ENCODE measurements around the gene TOGARAM2. TPM values are rescaled to one million over a fixed set of nuclear protein-coding genes. Genes with fewer than 3 reads are reported as not detected.
"Not testable (repeated sequence)": the region's sequence is repeated elsewhere in the genome, so short reads cannot be mapped to it uniquely, and the experiment has no call there.

Gene TOGARAM2
- total RNA-seq, 1 donor from 2014 or later, result not detected

DNA sequence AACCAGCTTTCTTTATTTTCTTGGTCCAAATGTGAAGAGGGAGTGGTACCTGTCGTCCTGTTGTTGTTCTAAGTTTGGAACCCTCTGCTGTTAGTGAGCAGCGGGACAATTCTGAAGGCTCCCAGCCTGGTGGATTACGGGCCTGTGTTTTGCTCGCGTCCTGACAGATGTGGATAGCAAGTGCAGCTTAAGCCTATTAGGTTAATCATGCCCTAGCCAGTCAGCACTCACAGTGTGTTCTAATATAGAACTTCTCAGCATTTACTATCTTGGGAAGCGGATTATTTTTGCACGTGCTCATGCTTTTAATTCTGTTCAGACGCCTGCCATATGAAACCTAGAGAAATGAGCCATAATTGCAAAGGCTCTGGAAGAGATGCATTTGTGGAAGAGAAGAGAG is 93.3 kb downstream of the TOGARAM2 start, which contains the start of gene PCARE:
Gene PCARE (minus strand): TSS at position 113 of the 400 bp plus-strand sequence. CDS start 262 bp downstream, outside the sequence.
- DNase-seq (ENCODE audit: low read depth), result no peak
- TF ChIP-seq, protein P1, sequence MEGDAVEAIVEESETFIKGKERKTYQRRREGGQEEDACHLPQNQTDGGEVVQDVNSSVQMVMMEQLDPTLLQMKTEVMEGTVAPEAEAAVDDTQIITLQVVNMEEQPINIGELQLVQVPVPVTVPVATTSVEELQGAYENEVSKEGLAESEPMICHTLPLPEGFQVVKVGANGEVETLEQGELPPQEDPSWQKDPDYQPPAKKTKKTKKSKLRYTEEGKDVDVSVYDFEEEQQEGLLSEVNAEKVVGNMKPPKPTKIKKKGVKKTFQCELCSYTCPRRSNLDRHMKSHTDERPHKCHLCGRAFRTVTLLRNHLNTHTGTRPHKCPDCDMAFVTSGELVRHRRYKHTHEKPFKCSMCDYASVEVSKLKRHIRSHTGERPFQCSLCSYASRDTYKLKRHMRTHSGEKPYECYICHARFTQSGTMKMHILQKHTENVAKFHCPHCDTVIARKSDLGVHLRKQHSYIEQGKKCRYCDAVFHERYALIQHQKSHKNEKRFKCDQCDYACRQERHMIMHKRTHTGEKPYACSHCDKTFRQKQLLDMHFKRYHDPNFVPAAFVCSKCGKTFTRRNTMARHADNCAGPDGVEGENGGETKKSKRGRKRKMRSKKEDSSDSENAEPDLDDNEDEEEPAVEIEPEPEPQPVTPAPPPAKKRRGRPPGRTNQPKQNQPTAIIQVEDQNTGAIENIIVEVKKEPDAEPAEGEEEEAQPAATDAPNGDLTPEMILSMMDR (conservative IDR thresholded peaks at IDR 0.05; ENCODE audit: low read depth, low read length), result no peak
- no peak within 1 kb of the TSS for H3K4me3 ChIP-seq (ENCODE audit: low read depth, low read length)

DNA sequence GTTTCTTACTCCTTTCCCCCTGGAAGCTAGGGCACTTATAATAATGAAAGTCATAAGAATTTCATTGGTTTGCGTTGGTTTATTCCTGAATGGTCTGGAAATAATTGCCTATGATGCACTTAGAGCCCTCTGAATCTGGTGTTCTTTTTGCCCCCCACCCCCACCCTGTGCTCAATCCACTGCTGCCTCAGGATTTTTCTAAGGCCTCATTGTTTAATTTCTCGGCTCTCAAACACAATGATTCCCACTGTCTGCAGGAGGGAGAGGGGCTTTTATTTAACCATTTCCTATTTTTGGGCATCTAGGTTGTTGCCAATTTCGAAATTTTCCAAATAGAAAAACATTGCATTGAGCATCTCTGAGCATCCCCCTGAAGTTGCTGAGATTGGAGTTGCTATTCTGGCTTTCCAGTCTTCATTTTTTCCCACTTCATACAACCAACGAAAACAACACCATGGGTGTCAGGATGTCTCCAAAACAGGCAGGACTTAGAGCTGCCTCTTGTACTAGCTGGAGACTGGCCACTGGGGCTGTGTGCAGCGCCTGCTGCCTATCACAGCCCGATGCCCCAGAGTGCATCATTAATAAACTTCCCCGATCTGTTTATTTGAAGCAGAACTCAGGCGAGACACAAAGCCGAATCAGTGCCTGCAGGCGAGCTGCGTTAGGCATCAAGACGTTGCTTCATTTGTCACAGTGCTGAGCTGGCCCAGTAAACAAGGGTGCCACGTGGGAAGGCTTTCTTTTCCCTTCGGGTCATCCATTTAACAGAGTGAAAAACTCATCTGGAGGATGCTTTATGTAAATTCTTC is 95.0 kb downstream of the TOGARAM2 start:
- H3K4me3 ChIP-seq (ENCODE audit: low read depth, low read length), result no peak overlapping the region
- TF ChIP-seq, protein P1 (conservative IDR thresholded peaks at IDR 0.05; ENCODE audit: low read depth, low read length), result no peak
- no peak for DNase-seq (ENCODE audit: low read depth)

DNA sequence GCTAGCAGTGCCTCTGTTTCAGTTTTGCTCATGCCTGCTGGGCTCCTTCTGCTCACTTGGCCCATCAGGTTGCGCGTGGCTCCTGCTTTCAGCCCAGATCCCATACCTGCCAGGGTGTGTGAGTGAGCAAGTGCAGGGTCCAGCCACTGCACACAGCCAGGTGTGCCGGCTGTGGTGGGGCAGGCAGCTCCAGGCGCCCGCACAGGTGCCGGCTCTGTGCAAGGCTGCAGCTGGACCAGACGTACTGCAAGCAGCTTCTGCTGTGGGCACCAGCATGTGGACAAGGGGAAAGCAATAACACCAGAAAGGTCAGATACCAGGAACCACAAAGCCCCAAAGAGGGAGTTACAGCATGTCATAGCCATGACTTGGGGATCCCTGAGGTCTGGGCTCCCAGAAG is 98.8 kb downstream of the TOGARAM2 start:
- TF ChIP-seq, protein P1 (conservative IDR thresholded peaks at IDR 0.05; ENCODE audit: low read depth, low read length), result no peak
- DNase-seq (ENCODE audit: low read depth), result no peak
- H3K4me3 ChIP-seq (ENCODE audit: low read depth, low read length), result no peak overlapping the region

- H3K4me3 ChIP-seq (ENCODE audit: low read depth, low read length), result no peak overlapping the region
- TF ChIP-seq, protein P1 (conservative IDR thresholded peaks at IDR 0.05; ENCODE audit: low read depth, low read length), result no peak
- DNase-seq (ENCODE audit: low read depth), result no peak
Measured at GRCh38 chr2:29080886-29081743, 100.0 kb downstream of the TOGARAM2 start.

DNA sequence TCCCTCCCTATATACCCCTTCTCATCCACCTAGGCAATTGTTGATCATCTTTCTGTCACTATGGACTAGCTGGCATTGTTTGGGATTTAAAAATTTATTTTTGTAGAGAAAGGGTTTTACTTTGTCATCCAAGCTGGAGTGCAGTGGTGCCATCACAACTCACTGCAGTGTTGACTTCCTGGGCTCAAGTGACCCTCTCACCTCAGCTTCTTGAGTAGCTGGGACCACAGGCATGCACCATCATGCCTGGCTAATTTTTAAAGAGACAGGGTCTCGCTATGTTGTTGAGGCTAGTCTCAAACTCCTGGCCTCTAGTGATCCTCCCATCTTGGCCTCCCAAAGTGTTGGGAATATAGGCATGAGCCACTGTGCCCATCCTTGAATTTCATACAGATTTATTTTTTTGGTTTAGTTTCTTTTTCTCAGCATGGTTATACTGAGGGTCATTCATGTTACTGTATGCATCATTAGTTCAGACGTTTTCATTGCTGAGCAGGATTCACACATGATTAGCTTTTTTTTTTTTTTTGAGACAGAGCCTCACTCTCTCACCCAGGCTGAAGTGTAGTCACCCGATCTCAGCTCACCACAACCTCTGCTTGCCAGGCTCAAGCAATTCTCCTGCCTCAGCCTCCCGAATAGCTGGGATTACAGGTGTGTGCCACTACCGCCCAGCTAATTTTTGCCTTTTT is 101.9 kb downstream of the TOGARAM2 start:
- TF ChIP-seq, protein P1 (conservative IDR thresholded peaks at IDR 0.05; ENCODE audit: low read depth, low read length), result no peak
- no peak overlapping the region for H3K4me3 ChIP-seq (ENCODE audit: low read depth, low read length)
- no peak for DNase-seq (ENCODE audit: low read depth)

DNA sequence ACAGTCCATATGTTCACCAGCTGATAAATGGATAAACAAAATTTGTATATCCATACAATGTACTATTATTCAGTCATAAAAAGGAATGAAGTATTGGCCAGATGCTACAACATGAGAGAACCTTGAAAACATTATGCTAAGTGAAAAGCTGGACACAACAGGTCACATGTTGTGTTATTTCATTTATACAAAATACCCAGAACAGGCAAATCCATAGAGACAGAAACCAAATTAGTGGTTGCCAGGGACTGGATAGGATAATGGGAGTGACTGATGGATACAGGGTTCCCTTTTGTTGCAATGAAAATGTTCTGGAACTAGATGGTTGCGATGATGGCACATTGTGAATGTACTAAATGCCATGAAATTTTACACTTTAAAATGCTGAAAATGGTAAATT is 103.5 kb downstream of the TOGARAM2 start:
- TF ChIP-seq, protein P1 (conservative IDR thresholded peaks at IDR 0.05; ENCODE audit: low read depth, low read length), result no peak
- H3K4me3 ChIP-seq (ENCODE audit: low read depth, low read length), result no peak overlapping the region
- DNase-seq (ENCODE audit: low read depth), result no peak

DNA sequence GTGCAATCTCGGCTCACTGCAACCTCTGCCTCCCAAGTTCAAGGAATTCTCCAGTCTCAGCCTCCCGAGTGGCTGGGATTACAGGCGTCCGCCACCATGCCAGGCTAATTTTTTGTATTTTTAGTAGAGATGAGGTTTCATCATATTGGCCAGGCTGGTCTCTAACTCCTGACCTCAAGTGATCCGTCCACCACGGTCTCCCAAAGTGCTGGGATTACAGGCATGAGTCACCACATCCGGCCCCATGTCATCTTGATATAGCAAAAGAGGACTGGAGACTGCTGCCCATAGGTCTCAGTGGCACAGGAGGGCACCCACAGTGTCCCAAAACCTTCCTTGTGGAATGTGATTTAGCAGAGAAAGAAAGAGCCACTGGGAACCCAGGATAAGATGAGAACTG is 109.2 kb downstream of the TOGARAM2 start:
- DNase-seq (ENCODE audit: low read depth); H3K4me3 ChIP-seq (ENCODE audit: low read depth, low read length): not testable (repeated sequence)

All from epithelial cell of proximal tubule (primary cell).